GM12878 (cell line): ENCODE results near the gene USP28. TPM values are rescaled to one million over a fixed set of nuclear protein-coding genes. Genes with fewer than 3 reads are reported as not detected.
A peak's percentile ranks its signal among the peaks of the same experiment; 100 is the strongest.

ENCODE experiments used
- ATAC-seq: fragments of 200-7000 bp; cut with Tn5 transposase; 3 replicates; pipeline ENCODE4 v1.9.1; 2020; ENCODE audit warnings: mild to moderate bottlenecking, moderate library complexity
- BruUV-seq: library from RNA; stranded (reverse); fragments of 400-500 nt; replicated peaks from 2 replicates; lab custom pipeline; 2021; lab: Mats Ljungman, UMichigan
- CTCF ChIA-PET: fragments of 300-600 bp; sonication (Branson Sonifier 250); formaldehyde crosslinking; extraction: SDS; loops from one replicate; lab custom pipeline; 2021; ENCODE audit warnings: inconsistent platforms; lab: Yijun Ruan, JAX
- POLR2A ChIA-PET: fragments of 350-600 bp; formaldehyde crosslinking; extraction: SDS; loops from one replicate; lab custom pipeline; 2021; ENCODE audit warnings: inconsistent platforms; lab: Charles Lee
- RAD21 ChIA-PET: fragments of 300-600 bp; sonication (Branson Sonifier 250); formaldehyde crosslinking; loops from one replicate; lab custom pipeline; 2023; ENCODE audit warnings: antibody characterized with exemption; ENCODE audit not compliant: unreplicated experiment; lab: Charles Lee
- SMC1A ChIA-PET: fragments of 300-600 bp; sonication (Branson Sonifier 250); formaldehyde crosslinking; loops from one replicate; lab custom pipeline; 2023; ENCODE audit not compliant: unreplicated experiment, uncharacterized antibody; lab: Charles Lee
- DNase-seq: peaks from one replicate; pipeline ENCODE4 v3.0.0-alpha.2; 2011; ENCODE audit warnings: low read depth, low spot score
- FAIRE-seq: peaks from 3 replicates; lab custom pipeline; 2011; peaks lifted over from hg19 to GRCh38; lab: Jason Lieb, UNC
- H2AFZ ChIP-seq: 2 replicates; pipeline ENCODE4 v1.6.0; 2011; ENCODE audit warnings: low read depth, low read length, control low read depth; ENCODE audit not compliant: control insufficient read depth
- H3K27ac ChIP-seq: 2 replicates; pipeline ENCODE4 v1.5.1; 2011; ENCODE audit warnings: control low read depth; ENCODE audit not compliant: control insufficient read depth, insufficient read depth
- H3K27me3 ChIP-seq, 2 experiments: replicated peaks in 1 of 2; 2 replicates each; pipeline versions ENCODE4 v1.6.0 to v1.6.1; 2011; ENCODE audit warnings: low read length in 1 of 2; ENCODE audit not compliant: control insufficient read depth in 2 of 2, insufficient read depth in 2 of 2
- H3K36me3 ChIP-seq, 2 experiments: 2 replicates each; pipeline ENCODE4 v1.5.1; 2011; ENCODE audit warnings: low read length in 1 of 2; ENCODE audit not compliant: control insufficient read depth in 2 of 2, insufficient read depth in 2 of 2
- H3K4me1 ChIP-seq: 2 replicates; pipeline ENCODE4 v1.6.1; 2011; ENCODE audit warnings: mild to moderate bottlenecking, low read length, moderate library complexity, mixed read lengths; ENCODE audit not compliant: control insufficient read depth, insufficient read depth
- H3K4me2 ChIP-seq: 2 replicates; pipeline ENCODE4 v1.6.0; 2011; ENCODE audit warnings: control low read depth; ENCODE audit not compliant: control insufficient read depth, insufficient read depth
- H3K4me3 ChIP-seq: fragments of 200-600 bp; sonication (generic); 2 replicates; pipeline ENCODE4 v1.5.1; 2016
- H3K79me2 ChIP-seq: 2 replicates; pipeline ENCODE4 v1.6.0; 2011; ENCODE audit warnings: low read length; ENCODE audit not compliant: control insufficient read depth, insufficient read depth
- H3K9ac ChIP-seq: 2 replicates; pipeline ENCODE4 v1.8.0; 2011; ENCODE audit warnings: low read length, control low read depth, mixed read lengths; ENCODE audit not compliant: control insufficient read depth, insufficient read depth
- H3K9me3 ChIP-seq: replicated peaks from 3 replicates; pipeline ENCODE4 v1.5.1; 2011; ENCODE audit warnings: mild to moderate bottlenecking, low read length; ENCODE audit not compliant: control insufficient read depth, insufficient read depth
- H4K20me1 ChIP-seq: 2 replicates; pipeline ENCODE4 v1.6.0; 2011; ENCODE audit not compliant: control insufficient read depth, insufficient read depth
- CTCF ChIP-seq, 3 experiments: IDR thresholded peaks in 2 of 3; conservative IDR thresholded peaks in 1 of 3; 2 replicates each; pipeline ENCODE4 v1.5.1; 2011; ENCODE audit warnings: low read depth in 3 of 3, low read length in 3 of 3, mild to moderate bottlenecking in 3 of 3, control low read depth in 2 of 3, moderate library complexity in 2 of 3, inconsistent platforms in 1 of 3, mixed read lengths in 1 of 3; ENCODE audit not compliant: control insufficient read depth in 2 of 3, insufficient read depth in 1 of 3; ENCODE audit errors: extremely low read depth in 1 of 3
- HCFC1 ChIP-seq: fragments of 150-350 bp; IDR thresholded peaks from 2 replicates; pipeline ENCODE4 v1.6.1; 2014; ENCODE audit warnings: low read length
- PBX3 ChIP-seq: IDR thresholded peaks from 2 replicates; pipeline ENCODE4 v1.6.1; 2011; ENCODE audit warnings: mild to moderate bottlenecking, low read depth, low read length, moderate library complexity; ENCODE audit not compliant: insufficient replicate concordance
- POLR2AphosphoS2 ChIP-seq: IDR thresholded peaks from 2 replicates; pipeline ENCODE4 v1.6.1; 2011; ENCODE audit warnings: low read depth, mild to moderate bottlenecking, low read length, improper control_type of control experiment, moderate library complexity
- RAD21 ChIP-seq: IDR thresholded peaks from 2 replicates; pipeline ENCODE4 v1.6.1; 2011; ENCODE audit warnings: mild to moderate bottlenecking, low read depth, low read length, moderate library complexity; ENCODE audit not compliant: insufficient read depth
- SMC3 ChIP-seq: IDR thresholded peaks from 2 replicates; pipeline ENCODE4 v1.6.1; 2011; ENCODE audit warnings: low read length, improper control_type of control experiment, borderline replicate concordance
- ZNF217 ChIP-seq: fragments of 450-650 bp; IDR thresholded peaks from 2 replicates; pipeline ENCODE4 v1.6.1; 2017; ENCODE audit warnings: antibody characterized with exemption, mild to moderate bottlenecking
- WGBS: methylation state at CpG from one replicate; pipeline ENCODE4 v1.1.6; 2016; ENCODE audit warnings: low lambda C conversion rate; ENCODE audit not compliant: insufficient replicate concordance, insufficient coverage; ENCODE audit errors: missing lambda C conversion rate; 5-methylcytosine and 5-hydroxymethylcytosine counted together
- in situ Hi-C: fragments of 300-500 bp; cut with MboI; formaldehyde crosslinking; loops from 9 replicates; pipeline ENCODE4 v1.14.3; 2018; ENCODE audit warnings: mixed read lengths
- intact Hi-C: fragments of 100-400 bp; cut with micrococcal nuclease; formaldehyde crosslinking; loops from one replicate; pipeline ENCODE4 v1.14.2; 2022; ENCODE audit not compliant: unreplicated experiment
- polyA plus RNA-seq, 11 experiments: library from polyadenylated mRNA; depleted of rRNA in 4 of 11; unstranded in 6 of 11; stranded (reverse) in 5 of 11; fragments of >200 nt; fragmentation: Nextera tagmentation in 4 of 11; fragmentation: Illumina TruSeq in 1 of 11; extraction: Ambion mirVana in 4 of 11; extraction: Trizol in 1 of 11; gene quantifications; 1 replicate in 1 of 11; 2 replicates in 10 of 11; pipeline versions ENCODE4 v1.2.1 to v1.2.3, GENCODE V29; 2011 to 2016; ENCODE audit warnings: inconsistent platforms in 2 of 11, missing spikeins in 2 of 11, low read depth in 1 of 11
- total RNA-seq, 4 experiments: library from RNA; depleted of rRNA in 3 of 4; stranded (reverse); fragments of >200 nt in 3 of 4; fragmentation: Illumina TruSeq in 1 of 4; extraction: Trizol in 1 of 4; gene quantifications; 2 replicates each; pipeline versions ENCODE4 v1.2.1 to v1.2.3, GENCODE V29; 2013 to 2021

USP28 gene
- total and polyA plus RNA-seq, 10 of the 15 experiments (the other 5 are each of a cell fraction or from before 2014, with no cell fraction given), result 2.8 to 60.4 (median 24.1) TPM

GRCh38 chr11:113808931-113809330, 66.4 kb downstream of the USP28 start (continued):
- no peak for TF ChIP-seq PBX3
- TF ChIP-seq ZNF217, result no peak

GRCh38 chr11:113806406-113806805, 69.0 kb downstream of the USP28 start:
- Histone ChIP-seq H3K79me2 (no peaks in the 10 kb centered on the region), H2AFZ (no peak overlapping the region), H4K20me1 (no peaks in the 10 kb centered on the region), H3K27ac (no peak overlapping the region), H3K27me3 (no peaks in the 10 kb centered on the region), H3K9ac (no peak overlapping the region), H3K9me3 (no peaks in the 10 kb centered on the region), H3K4me1 (no peaks in the 10 kb centered on the region), H3K36me3 (peaks cover 5 to 21% of the 10 kb centered on the region in 2 experiments), H3K4me3 (no peak overlapping the region), H3K4me2 (no peak overlapping the region)
- in situ Hi-C loops (loop anchor here (10.0 kb wide), 1 partner anchor 458 kb away; no protein-coding TSS in a partner anchor), intact Hi-C loops (loop anchor here (5.0 kb wide), 1 partner anchor 456 kb away; no protein-coding TSS in a partner anchor)
- TF ChIP-seq POLR2AphosphoS2 (no peak), SMC3 (peak; percentile 58), HCFC1 (no peak), CTCF (IDR thresholded peaks at IDR 0.05 in 2 of 3, conservative IDR thresholded peaks at IDR 0.05 in 1 of 3; ENCODE audit: control insufficient read depth in 2 of 3, extremely low read depth in 1 of 3, insufficient read depth in 1 of 3, low read depth in 3 of 3, low read length in 3 of 3) (peak; percentile 51 to 67 (median 55)), RAD21 (peak; percentile 53)
- FAIRE-seq, result no peak
- BruUV-seq, result no TSS peak
- ChIA-PET CTCF (interaction anchor here (0.7 to 4.2 kb wide), 16 partner anchors 10 to 456 kb away, joined by 3 to 28 read pairs (median 4); no protein-coding TSS in a partner anchor), RAD21 (interaction anchor here (0.6 to 2.7 kb wide), 5 partner anchors 9 to 454 kb away, joined by 3 to 7 read pairs (median 3); no protein-coding TSS in a partner anchor), POLR2A (interaction anchor here (0.6 to 0.7 kb wide), 2 partner anchors 70 to 1583 kb away, joined by 4 to 8 read pairs; no protein-coding TSS in a partner anchor), SMC1A (interaction anchor here (0.6 to 3.7 kb wide), 7 partner anchors 10 to 1396 kb away, joined by 3 to 12 read pairs (median 3); no protein-coding TSS in a partner anchor)
- no peak for DNase-seq
- ATAC-seq, result peak; percentile 83
- 82% methylated on average over 2 of the region's 2 CpGs for WGBS
